Prostate gland (tissue), 2 donors: ENCODE data around the gene TPST1.
"Not testable (repeated sequence)": the region's sequence is repeated elsewhere in the genome, so short reads cannot be mapped to it uniquely, and the experiment has no call there.

Experiments used
- POLR2A ChIP-seq: fragments of 450-650 bp; IDR thresholded peaks from one replicate; pipeline ENCODE4 v1.6.1; 2016; ENCODE audit warnings: antibody characterized with exemption, mild to moderate bottlenecking
- TF ChIP-seq, protein P1 (sequence below), 4 experiments: fragments of 200-600 bp in 2 of 4; fragments of 450-650 bp in 2 of 4; sonication (generic) in 2 of 4; IDR thresholded peaks; 1 replicate in 3 of 4; 2 replicates in 1 of 4; pipeline ENCODE4 v1.5.1; 2016 to 2019; ENCODE audit warnings: antibody characterized with exemption in 4 of 4, mild to moderate bottlenecking in 2 of 4, moderate library complexity in 2 of 4

GRCh38 chr7:66382182-66382923 lies 177.2 kb downstream of the TPST1 start:
- TF ChIP-seq, protein P1, sequence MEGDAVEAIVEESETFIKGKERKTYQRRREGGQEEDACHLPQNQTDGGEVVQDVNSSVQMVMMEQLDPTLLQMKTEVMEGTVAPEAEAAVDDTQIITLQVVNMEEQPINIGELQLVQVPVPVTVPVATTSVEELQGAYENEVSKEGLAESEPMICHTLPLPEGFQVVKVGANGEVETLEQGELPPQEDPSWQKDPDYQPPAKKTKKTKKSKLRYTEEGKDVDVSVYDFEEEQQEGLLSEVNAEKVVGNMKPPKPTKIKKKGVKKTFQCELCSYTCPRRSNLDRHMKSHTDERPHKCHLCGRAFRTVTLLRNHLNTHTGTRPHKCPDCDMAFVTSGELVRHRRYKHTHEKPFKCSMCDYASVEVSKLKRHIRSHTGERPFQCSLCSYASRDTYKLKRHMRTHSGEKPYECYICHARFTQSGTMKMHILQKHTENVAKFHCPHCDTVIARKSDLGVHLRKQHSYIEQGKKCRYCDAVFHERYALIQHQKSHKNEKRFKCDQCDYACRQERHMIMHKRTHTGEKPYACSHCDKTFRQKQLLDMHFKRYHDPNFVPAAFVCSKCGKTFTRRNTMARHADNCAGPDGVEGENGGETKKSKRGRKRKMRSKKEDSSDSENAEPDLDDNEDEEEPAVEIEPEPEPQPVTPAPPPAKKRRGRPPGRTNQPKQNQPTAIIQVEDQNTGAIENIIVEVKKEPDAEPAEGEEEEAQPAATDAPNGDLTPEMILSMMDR (IDR thresholded peaks at IDR 0.05) = not testable (repeated sequence)
- TF ChIP-seq POLR2A = not testable (repeated sequence)
